Thyroid gland (tissue), 4 donors: ENCODE measurements around the gene PCYT1B. TPM values are rescaled to one million over a fixed set of nuclear protein-coding genes. Genes with fewer than 3 reads are reported as not detected.

Experiments used
- DNase-seq, 2 donors: peaks; one replicate each; pipeline ENCODE4 v3.0.0-alpha.2; 2019
- H3K27ac ChIP-seq, 3 donors: fragments of 200-600 bp; sonication (generic); 1 replicate in 2 of 3; 2 replicates in 1 of 3; pipeline ENCODE4 v1.5.1; 2016 to 2019; ENCODE audit warnings: mild to moderate bottlenecking in 1 of 3, moderate library complexity in 1 of 3
- H3K27me3 ChIP-seq: fragments of 200-600 bp; sonication (generic); one replicate; pipeline ENCODE4 v1.5.1; 2019
- H3K36me3 ChIP-seq, 2 donors: fragments of 200-600 bp; sonication (generic); one replicate each; pipeline ENCODE4 v1.5.1; 2016 to 2019
- H3K4me1 ChIP-seq, 2 donors: fragments of 200-600 bp; sonication (generic); one replicate each; pipeline ENCODE4 v1.5.1; 2017 to 2019
- H3K4me3 ChIP-seq, 3 donors: fragments of 200-600 bp; sonication (generic); replicated peaks in 1 of 3; 1 replicate in 2 of 3; 2 replicates in 1 of 3; pipeline ENCODE4 v1.5.1; 2016; ENCODE audit warnings: mild to moderate bottlenecking in 1 of 3
- H3K9me3 ChIP-seq: fragments of 200-600 bp; sonication (generic); one replicate; pipeline ENCODE4 v1.5.1; 2017
- CTCF ChIP-seq, 6 experiments: fragments of 200-600 bp in 3 of 6; fragments of 450-650 bp in 3 of 6; sonication (generic) in 3 of 6; IDR thresholded peaks; one replicate each; pipeline ENCODE4 v1.5.1; 2016 to 2019; ENCODE audit warnings: antibody characterized with exemption in 6 of 6, mild to moderate bottlenecking in 2 of 6, inconsistent platforms in 1 of 6, moderate library complexity in 1 of 6
- POLR2A ChIP-seq, 2 donors: fragments of 450-650 bp; IDR thresholded peaks; one replicate each; pipeline ENCODE4 v1.6.1; 2017; ENCODE audit warnings: antibody characterized with exemption in 2 of 2, mild to moderate bottlenecking in 2 of 2, moderate library complexity in 1 of 2
- WGBS, 2 donors: methylation state at CpG; one replicate each; pipeline ENCODE4 v1.1.5; 2017; 5-methylcytosine and 5-hydroxymethylcytosine counted together
- intact Hi-C: fragments of 100-400 bp; cut with DNase I; formaldehyde crosslinking; loops from one replicate; pipeline ENCODE4 v1.15.1; 2023
- total RNA-seq, 4 donors: library from RNA; depleted of rRNA; stranded (reverse); fragments of >200 nt; gene quantifications; one replicate each; pipeline ENCODE4 v1.2.3, GENCODE V29; 2016

Gene PCYT1B
- total RNA-seq, 4 donors from 2014 or later: 0.13 TPM; not detected in 3

DNA sequence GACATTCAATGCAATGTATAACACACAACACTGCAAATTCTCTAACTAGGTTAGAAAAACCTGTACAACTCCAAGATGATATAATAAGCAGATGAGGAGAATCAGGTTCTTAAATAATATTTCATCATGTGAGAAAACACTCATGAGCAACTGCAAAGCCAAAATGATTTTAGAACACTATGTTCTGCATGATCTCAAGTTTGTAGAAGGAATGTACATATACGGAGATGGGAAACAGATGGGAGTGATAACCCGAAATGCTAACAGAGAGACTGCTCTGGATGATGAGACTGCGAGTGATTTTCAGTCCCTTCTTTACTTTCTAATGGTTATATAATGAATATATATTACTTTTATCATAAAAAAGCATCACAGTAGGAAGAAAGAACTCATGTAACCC is 80.9 kb downstream of the PCYT1B start:
- intact Hi-C loops: no loop called here
- Histone ChIP-seq H3K4me3 (no peak overlapping the region), H3K9me3 (no peaks in the 10 kb centered on the region), H3K27ac (no peak overlapping the region), H3K4me1 (no peaks in the 10 kb centered on the region), H3K27me3 (no peaks in the 10 kb centered on the region), H3K36me3 (no peaks in the 10 kb centered on the region)
- 72 to 83% methylated on average over 3 of the region's 3 CpGs for WGBS, 2 donors
- DNase-seq: no peak
- TF ChIP-seq POLR2A (IDR thresholded peaks at IDR 0.05) (no peak), CTCF (IDR thresholded peaks at IDR 0.05) (no peak)

DNA sequence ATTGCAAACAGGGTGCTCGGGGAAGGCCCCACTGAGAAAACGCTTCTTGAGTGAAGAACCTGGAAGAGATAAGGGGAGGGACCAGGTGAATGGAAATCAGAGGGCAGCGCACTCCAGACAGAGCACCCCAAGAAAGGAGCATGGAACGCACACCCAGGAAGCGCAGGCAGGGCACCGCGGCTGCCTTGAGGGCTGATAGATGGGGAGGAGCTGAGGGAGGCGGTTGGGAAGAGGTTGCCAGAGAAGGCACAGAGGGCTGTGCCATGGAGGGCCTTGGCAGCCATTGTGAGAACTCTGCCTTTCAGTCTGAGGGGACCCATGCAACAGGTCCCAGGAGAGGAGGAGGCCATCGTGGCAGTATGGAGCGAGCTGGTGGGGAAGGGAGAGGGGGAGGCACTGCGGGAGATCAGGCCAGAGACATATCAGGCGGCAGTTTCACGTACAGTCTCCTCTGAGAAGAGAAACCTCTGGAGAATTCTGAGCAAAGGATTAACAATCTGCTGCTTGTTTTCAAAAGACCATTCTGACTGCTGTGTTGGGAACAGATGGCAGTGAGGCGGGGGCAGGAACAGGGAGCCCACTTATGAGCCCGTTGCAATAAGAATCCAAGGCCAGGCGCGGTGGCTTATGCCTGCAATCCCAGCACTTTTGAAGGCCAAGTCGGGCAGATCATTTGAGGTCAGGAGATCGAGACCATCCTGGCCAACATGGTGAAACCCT is 83.7 kb downstream of the PCYT1B start:
- Histone ChIP-seq H3K9me3 (no peaks in the 10 kb centered on the region), H3K27ac (no peak overlapping the region), H3K4me1 (no peaks in the 10 kb centered on the region), H3K4me3 (no peak overlapping the region), H3K27me3 (no peaks in the 10 kb centered on the region), H3K36me3 (no peaks in the 10 kb centered on the region)
- no peak for DNase-seq
- intact Hi-C loops: no loop called here
- TF ChIP-seq CTCF (IDR thresholded peaks at IDR 0.05): no peak
- no peak for TF ChIP-seq POLR2A (IDR thresholded peaks at IDR 0.05)
- WGBS, 2 donors: 92 to 97% methylated on average over 11 to 15 of the region's 19 CpGs

GRCh38 chrX:24561121-24561520 is 86.0 kb downstream of the PCYT1B start:
- DNase-seq: no peak
- intact Hi-C loops: no loop called here
- TF ChIP-seq POLR2A (IDR thresholded peaks at IDR 0.05) (no peak), CTCF (IDR thresholded peaks at IDR 0.05) (no peak)
- H3K4me1 ChIP-seq: no peaks in the 10 kb centered on the region
- H3K27me3 ChIP-seq: no peaks in the 10 kb centered on the region
- H3K9me3 ChIP-seq: no peaks in the 10 kb centered on the region
- H3K27ac ChIP-seq: no peak overlapping the region
- H3K36me3 ChIP-seq: no peaks in the 10 kb centered on the region
- no peak overlapping the region for H3K4me3 ChIP-seq
- 84 to 87% methylated on average over 4 to 5 of the region's 5 CpGs for WGBS, 2 donors

GRCh38 chrX:24553011-24553410 is 94.1 kb downstream of the PCYT1B start:
- Histone ChIP-seq H3K27me3 (no peaks in the 10 kb centered on the region), H3K27ac (no peak overlapping the region), H3K4me1 (no peaks in the 10 kb centered on the region), H3K4me3 (no peak overlapping the region), H3K9me3 (no peaks in the 10 kb centered on the region), H3K36me3 (no peaks in the 10 kb centered on the region)
- peak; percentile 13 to 14 for DNase-seq
- 2 to 26% methylated on average over 3 to 4 of the region's 4 CpGs for WGBS, 2 donors
- no peak for TF ChIP-seq CTCF (IDR thresholded peaks at IDR 0.05)
- no peak for TF ChIP-seq POLR2A (IDR thresholded peaks at IDR 0.05)
- intact Hi-C loops: no loop called here

GRCh38 chrX:24550166-24550565 is 97.0 kb downstream of the PCYT1B start:
- WGBS, 2 donors: 92 to 93% methylated on average over 5 of the region's 5 CpGs
- H3K27ac ChIP-seq: no peak overlapping the region
- intact Hi-C loops: no loop called here
- no peak for TF ChIP-seq CTCF (IDR thresholded peaks at IDR 0.05)
- TF ChIP-seq POLR2A (IDR thresholded peaks at IDR 0.05): no peak
- H3K36me3 ChIP-seq: no peaks in the 10 kb centered on the region
- no peaks in the 10 kb centered on the region for H3K4me1 ChIP-seq
- H3K9me3 ChIP-seq: no peaks in the 10 kb centered on the region
- DNase-seq: no peak
- H3K27me3 ChIP-seq: no peaks in the 10 kb centered on the region
- no peak overlapping the region for H3K4me3 ChIP-seq
